Vagina (tissue), 2 donors: ENCODE data around the gene KLF3.

Source experiments
- CTCF ChIP-seq, 3 experiments: fragments of 450-650 bp in 2 of 3; fragments of 200-600 bp in 1 of 3; sonication (generic) in 1 of 3; IDR thresholded peaks; one replicate each; pipeline ENCODE4 v1.5.1; 2017 to 2019; ENCODE audit warnings: antibody characterized with exemption in 3 of 3, mild to moderate bottlenecking in 2 of 3, moderate library complexity in 2 of 3
- POLR2A ChIP-seq, 2 donors: fragments of 450-650 bp; IDR thresholded peaks; one replicate each; pipeline ENCODE4 v1.6.1; 2017; ENCODE audit warnings: antibody characterized with exemption in 2 of 2, mild to moderate bottlenecking in 2 of 2, moderate library complexity in 2 of 2
- POLR2AphosphoS5 ChIP-seq, 2 donors: sonication (generic); formaldehyde crosslinking; IDR thresholded peaks; one replicate each; pipeline ENCODE4 v1.9.0; 2017; ENCODE audit warnings: antibody characterized with exemption in 2 of 2, mild to moderate bottlenecking in 2 of 2, low read depth in 1 of 2; ENCODE audit not compliant: insufficient read depth in 1 of 2

GRCh38 chr4:38615847-38616246, 48.2 kb upstream of the KLF3 start:
- no peak for TF ChIP-seq POLR2AphosphoS5 (IDR thresholded peaks at IDR 0.05; ENCODE audit: insufficient read depth in 1 of 2, low read depth in 1 of 2)
- no peak for TF ChIP-seq CTCF (IDR thresholded peaks at IDR 0.05)
- no peak for TF ChIP-seq POLR2A (IDR thresholded peaks at IDR 0.05)
